H1 (cell line): ENCODE measurements around the gene CD1D. TPM values are rescaled to one million over a fixed set of nuclear protein-coding genes. Genes with fewer than 3 reads are reported as not detected.

Experiments
- CBX5 ChIP-seq: fragments of 300-800, 300-1000 bp; sonication (generic); IDR thresholded peaks from 2 replicates; pipeline ENCODE4 v1.7.1; 2016; ENCODE audit warnings: antibody characterized with exemption, low read length, low read depth
- HDAC2 ChIP-seq, 2 experiments: fragments of 300-600 bp in 1 of 2; sonication (generic) in 1 of 2; IDR thresholded peaks; 2 replicates each; pipeline ENCODE4 v1.6.1; 2011 to 2012; ENCODE audit warnings: low read depth in 2 of 2, low read length in 2 of 2, mild to moderate bottlenecking in 2 of 2, moderate library complexity in 2 of 2, borderline replicate concordance in 1 of 2, inconsistent platforms in 1 of 2
- RFX5 ChIP-seq: IDR thresholded peaks from 2 replicates; pipeline ENCODE4 v1.6.1; 2011; ENCODE audit warnings: low read depth, low read length, improper control_type of control experiment, borderline replicate concordance
- ZNF274 ChIP-seq: IDR thresholded peaks from 2 replicates; pipeline ENCODE4 v1.7.0; 2012; ENCODE audit warnings: low read length, borderline replicate concordance; ENCODE audit errors: extremely low read depth
- polyA plus RNA-seq, 7 experiments: library from polyadenylated mRNA; depleted of rRNA in 3 of 7; stranded (reverse) in 5 of 7; unstranded in 2 of 7; fragments of >200 nt in 5 of 7; fragments of 200-250 nt in 2 of 7; gene quantifications; 1 replicate in 5 of 7; 2 replicates in 1 of 7; 4 replicates in 1 of 7; pipeline versions ENCODE4 v1.2.1 to v1.2.3, GENCODE V29; 2011 to 2013; ENCODE audit warnings: missing spikeins in 2 of 7, mixed read lengths in 2 of 7
- total RNA-seq: library from RNA; stranded (reverse); fragmentation: NEBNext Ultra II Directional; extraction: Animal tissue kit (Norgen Biotek cat#: 25700); gene quantifications from 2 replicates; pipeline ENCODE4 v1.2.1, GENCODE V29; 2021
- TF ChIP-seq, protein P1 (sequence below): fragments of 300-600 bp; sonication (generic); IDR thresholded peaks from 2 replicates; pipeline ENCODE4 v1.7.1; 2012; ENCODE audit warnings: low read length, moderate library complexity, mild to moderate bottlenecking, inconsistent platforms; ENCODE audit not compliant: insufficient replicate concordance

CD1D gene
- total and polyA plus RNA-seq, 2 of the 8 experiments (the other 6 are each of a cell fraction or from before 2014, with no cell fraction given) = 1.1 to 1.6 TPM

DNA sequence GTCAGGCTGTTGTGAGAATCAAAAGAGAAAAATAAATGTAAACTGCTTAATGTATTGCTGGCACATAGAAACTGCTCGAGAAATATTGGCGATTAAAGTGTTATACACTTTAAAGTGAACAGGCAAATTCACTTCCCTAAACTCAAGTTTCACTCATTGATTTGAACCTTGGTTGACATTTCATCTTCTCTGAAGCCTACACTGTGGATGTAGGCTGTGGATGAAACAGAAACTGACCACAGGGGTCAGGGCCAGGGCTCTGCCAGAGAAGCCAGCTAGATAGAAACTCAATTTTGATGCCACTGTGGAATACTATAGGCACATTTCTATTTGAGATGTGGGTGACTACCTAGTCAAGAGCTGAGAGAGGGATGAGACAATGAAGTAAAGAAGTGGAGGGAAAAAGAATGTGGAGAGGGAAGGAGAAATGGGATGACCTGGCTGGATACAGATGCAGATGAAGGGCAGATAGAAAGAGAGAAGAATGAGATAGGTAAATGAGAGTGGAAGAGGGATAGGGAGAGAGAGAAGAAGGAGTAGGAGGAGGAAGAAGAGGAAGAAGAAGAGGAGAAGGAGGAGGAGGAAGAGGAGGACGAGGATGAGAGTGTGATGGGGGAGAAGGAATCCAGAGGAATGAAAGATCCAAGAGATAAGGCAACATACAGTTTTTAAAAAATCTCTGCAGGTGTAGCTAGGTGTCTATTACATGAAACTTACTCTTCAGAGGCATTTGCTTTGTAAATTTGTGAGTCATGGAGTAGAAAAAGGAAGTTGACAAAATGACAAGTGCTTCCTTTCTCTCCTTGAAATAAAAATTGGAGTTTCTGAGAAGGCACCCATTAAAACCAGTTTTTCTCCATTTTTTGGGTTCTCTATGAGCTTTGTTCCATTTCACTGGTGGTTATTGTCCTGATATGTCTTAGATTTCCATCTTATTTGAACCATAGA, 17.4 kb upstream of the CD1D start (continued):
- TF ChIP-seq RFX5 (no peak), ZNF274 (no peak), CBX5 (no peak), HDAC2 (IDR thresholded peaks at IDR 0.05; ENCODE audit: borderline replicate concordance in 1 of 2, low read depth in 2 of 2, low read length in 2 of 2) (no peak)
- TF ChIP-seq, protein P1, sequence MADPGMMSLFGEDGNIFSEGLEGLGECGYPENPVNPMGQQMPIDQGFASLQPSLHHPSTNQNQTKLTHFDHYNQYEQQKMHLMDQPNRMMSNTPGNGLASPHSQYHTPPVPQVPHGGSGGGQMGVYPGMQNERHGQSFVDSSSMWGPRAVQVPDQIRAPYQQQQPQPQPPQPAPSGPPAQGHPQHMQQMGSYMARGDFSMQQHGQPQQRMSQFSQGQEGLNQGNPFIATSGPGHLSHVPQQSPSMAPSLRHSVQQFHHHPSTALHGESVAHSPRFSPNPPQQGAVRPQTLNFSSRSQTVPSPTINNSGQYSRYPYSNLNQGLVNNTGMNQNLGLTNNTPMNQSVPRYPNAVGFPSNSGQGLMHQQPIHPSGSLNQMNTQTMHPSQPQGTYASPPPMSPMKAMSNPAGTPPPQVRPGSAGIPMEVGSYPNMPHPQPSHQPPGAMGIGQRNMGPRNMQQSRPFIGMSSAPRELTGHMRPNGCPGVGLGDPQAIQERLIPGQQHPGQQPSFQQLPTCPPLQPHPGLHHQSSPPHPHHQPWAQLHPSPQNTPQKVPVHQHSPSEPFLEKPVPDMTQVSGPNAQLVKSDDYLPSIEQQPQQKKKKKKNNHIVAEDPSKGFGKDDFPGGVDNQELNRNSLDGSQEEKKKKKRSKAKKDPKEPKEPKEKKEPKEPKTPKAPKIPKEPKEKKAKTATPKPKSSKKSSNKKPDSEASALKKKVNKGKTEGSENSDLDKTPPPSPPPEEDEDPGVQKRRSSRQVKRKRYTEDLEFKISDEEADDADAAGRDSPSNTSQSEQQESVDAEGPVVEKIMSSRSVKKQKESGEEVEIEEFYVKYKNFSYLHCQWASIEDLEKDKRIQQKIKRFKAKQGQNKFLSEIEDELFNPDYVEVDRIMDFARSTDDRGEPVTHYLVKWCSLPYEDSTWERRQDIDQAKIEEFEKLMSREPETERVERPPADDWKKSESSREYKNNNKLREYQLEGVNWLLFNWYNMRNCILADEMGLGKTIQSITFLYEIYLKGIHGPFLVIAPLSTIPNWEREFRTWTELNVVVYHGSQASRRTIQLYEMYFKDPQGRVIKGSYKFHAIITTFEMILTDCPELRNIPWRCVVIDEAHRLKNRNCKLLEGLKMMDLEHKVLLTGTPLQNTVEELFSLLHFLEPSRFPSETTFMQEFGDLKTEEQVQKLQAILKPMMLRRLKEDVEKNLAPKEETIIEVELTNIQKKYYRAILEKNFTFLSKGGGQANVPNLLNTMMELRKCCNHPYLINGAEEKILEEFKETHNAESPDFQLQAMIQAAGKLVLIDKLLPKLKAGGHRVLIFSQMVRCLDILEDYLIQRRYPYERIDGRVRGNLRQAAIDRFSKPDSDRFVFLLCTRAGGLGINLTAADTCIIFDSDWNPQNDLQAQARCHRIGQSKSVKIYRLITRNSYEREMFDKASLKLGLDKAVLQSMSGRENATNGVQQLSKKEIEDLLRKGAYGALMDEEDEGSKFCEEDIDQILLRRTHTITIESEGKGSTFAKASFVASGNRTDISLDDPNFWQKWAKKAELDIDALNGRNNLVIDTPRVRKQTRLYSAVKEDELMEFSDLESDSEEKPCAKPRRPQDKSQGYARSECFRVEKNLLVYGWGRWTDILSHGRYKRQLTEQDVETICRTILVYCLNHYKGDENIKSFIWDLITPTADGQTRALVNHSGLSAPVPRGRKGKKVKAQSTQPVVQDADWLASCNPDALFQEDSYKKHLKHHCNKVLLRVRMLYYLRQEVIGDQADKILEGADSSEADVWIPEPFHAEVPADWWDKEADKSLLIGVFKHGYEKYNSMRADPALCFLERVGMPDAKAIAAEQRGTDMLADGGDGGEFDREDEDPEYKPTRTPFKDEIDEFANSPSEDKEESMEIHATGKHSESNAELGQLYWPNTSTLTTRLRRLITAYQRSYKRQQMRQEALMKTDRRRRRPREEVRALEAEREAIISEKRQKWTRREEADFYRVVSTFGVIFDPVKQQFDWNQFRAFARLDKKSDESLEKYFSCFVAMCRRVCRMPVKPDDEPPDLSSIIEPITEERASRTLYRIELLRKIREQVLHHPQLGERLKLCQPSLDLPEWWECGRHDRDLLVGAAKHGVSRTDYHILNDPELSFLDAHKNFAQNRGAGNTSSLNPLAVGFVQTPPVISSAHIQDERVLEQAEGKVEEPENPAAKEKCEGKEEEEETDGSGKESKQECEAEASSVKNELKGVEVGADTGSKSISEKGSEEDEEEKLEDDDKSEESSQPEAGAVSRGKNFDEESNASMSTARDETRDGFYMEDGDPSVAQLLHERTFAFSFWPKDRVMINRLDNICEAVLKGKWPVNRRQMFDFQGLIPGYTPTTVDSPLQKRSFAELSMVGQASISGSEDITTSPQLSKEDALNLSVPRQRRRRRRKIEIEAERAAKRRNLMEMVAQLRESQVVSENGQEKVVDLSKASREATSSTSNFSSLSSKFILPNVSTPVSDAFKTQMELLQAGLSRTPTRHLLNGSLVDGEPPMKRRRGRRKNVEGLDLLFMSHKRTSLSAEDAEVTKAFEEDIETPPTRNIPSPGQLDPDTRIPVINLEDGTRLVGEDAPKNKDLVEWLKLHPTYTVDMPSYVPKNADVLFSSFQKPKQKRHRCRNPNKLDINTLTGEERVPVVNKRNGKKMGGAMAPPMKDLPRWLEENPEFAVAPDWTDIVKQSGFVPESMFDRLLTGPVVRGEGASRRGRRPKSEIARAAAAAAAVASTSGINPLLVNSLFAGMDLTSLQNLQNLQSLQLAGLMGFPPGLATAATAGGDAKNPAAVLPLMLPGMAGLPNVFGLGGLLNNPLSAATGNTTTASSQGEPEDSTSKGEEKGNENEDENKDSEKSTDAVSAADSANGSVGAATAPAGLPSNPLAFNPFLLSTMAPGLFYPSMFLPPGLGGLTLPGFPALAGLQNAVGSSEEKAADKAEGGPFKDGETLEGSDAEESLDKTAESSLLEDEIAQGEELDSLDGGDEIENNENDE = no peak
